PFSK-1 (cell line): Measurements from ENCODE around the gene RNFT2.

ENCODE experiments used
- FOXP2 ChIP-seq: optimal IDR thresholded peaks from 2 replicates; pipeline ENCODE3; 2011; ENCODE audit warnings: borderline replicate concordance, control low read depth, inconsistent platforms; ENCODE audit not compliant: insufficient read depth; ENCODE audit errors: extremely low read length, extremely low read depth
- SIN3A ChIP-seq: IDR thresholded peaks from 2 replicates; pipeline ENCODE4 v1.6.1; 2012; ENCODE audit warnings: mild to moderate bottlenecking, low read length, moderate library complexity, borderline replicate concordance; ENCODE audit not compliant: insufficient read depth
- TF ChIP-seq, protein P1 (sequence below), 2 experiments: IDR thresholded peaks; 2 replicates each; pipeline versions ENCODE4 v1.6.1 to v1.8.0; 2011 to 2012; ENCODE audit warnings: low read depth in 2 of 2, low read length in 2 of 2, control low read depth in 1 of 2, inconsistent platforms in 1 of 2, mild to moderate bottlenecking in 1 of 2, moderate library complexity in 1 of 2; ENCODE audit not compliant: insufficient read depth in 1 of 2

DNA sequence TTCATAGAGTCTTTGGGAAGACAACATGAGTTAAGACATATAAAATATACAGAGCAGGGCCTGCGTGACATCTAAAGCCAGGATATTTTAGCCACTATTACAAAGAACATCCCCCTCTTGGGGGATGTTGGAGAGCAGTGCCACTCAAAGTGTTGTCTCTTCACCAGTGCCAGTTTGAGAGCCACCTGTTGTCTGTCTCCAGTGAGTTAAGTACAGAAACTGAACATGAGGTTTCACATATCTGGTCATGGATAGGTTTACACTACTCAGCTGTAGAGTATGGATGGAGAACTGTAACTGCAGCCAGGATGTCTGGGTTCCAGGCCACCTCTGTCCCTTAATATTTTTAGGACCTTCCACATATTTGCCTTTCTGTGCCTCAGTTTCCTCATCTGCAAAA lies 39.1 kb downstream of the RNFT2 start:
- TF ChIP-seq, protein P1, sequence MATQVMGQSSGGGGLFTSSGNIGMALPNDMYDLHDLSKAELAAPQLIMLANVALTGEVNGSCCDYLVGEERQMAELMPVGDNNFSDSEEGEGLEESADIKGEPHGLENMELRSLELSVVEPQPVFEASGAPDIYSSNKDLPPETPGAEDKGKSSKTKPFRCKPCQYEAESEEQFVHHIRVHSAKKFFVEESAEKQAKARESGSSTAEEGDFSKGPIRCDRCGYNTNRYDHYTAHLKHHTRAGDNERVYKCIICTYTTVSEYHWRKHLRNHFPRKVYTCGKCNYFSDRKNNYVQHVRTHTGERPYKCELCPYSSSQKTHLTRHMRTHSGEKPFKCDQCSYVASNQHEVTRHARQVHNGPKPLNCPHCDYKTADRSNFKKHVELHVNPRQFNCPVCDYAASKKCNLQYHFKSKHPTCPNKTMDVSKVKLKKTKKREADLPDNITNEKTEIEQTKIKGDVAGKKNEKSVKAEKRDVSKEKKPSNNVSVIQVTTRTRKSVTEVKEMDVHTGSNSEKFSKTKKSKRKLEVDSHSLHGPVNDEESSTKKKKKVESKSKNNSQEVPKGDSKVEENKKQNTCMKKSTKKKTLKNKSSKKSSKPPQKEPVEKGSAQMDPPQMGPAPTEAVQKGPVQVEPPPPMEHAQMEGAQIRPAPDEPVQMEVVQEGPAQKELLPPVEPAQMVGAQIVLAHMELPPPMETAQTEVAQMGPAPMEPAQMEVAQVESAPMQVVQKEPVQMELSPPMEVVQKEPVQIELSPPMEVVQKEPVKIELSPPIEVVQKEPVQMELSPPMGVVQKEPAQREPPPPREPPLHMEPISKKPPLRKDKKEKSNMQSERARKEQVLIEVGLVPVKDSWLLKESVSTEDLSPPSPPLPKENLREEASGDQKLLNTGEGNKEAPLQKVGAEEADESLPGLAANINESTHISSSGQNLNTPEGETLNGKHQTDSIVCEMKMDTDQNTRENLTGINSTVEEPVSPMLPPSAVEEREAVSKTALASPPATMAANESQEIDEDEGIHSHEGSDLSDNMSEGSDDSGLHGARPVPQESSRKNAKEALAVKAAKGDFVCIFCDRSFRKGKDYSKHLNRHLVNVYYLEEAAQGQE (IDR thresholded peaks at IDR 0.05; ENCODE audit: insufficient read depth in 1 of 2, low read depth in 2 of 2, low read length in 2 of 2), result no peak
- TF ChIP-seq SIN3A (no peak), FOXP2 (no peak)
